ENCODE measurements around the gene HACD3.
"Not testable (repeated sequence)": the region's sequence is repeated elsewhere in the genome, so short reads cannot be mapped to it uniquely, and the experiment has no call there.

- not testable (repeated sequence) for TF ChIP-seq CTCF (IDR thresholded peaks at IDR 0.05; ENCODE audit: poor library complexity); EZH2 (IDR thresholded peaks at IDR 0.05; ENCODE audit: borderline replicate concordance)
These were observed 22.6 kb downstream of the HACD3 start for GRCh38 chr15:65552851-65553250.
